Renal pelvis (tissue), 4 donors: ENCODE measurements around the gene SLC36A1. TPM values are rescaled to one million over a fixed set of nuclear protein-coding genes. Genes with fewer than 3 reads are reported as not detected.

ENCODE experiments used
- DNase-seq: peaks from one replicate; pipeline ENCODE4 v3.0.0-alpha.2; 2013
- polyA plus RNA-seq, 3 donors: library from polyadenylated mRNA; unstranded; fragments of 120-200 nt; gene quantifications; one replicate each; pipeline ENCODE4 v1.2.1, GENCODE V29; 2013; ENCODE audit not compliant: insufficient read length in 3 of 3

The SLC36A1 gene
- polyA plus RNA-seq, 3 donors, result 7.3 to 13.0 (median 10.0) TPM

DNA sequence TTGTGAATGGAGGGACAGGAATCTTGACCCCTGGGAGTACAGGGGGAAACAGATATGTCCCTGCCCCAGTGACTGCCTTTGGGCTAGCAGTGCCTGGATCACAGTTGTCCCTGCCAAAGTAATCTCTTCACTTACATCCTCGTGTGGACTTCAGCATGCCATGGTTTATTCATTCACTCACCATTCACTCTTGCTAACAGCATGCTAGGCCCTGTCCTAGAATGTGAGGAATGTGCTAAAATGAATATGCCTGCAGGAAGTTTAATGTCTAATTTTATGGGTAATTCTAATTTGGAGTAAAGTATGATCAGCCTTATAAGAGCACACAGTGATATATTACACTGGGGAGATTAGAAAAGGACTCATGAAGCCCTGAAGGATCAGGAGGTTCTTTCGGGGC lies 80.8 kb downstream of the SLC36A1 start:
- no peak for DNase-seq

- DNase-seq, result no peak
Measured at GRCh38 chr5:151528996-151529395, 81.6 kb downstream of the SLC36A1 start.

- DNase-seq, result no peak
Measured at GRCh38 chr5:151531581-151531980, 84.2 kb downstream of the SLC36A1 start.

DNA sequence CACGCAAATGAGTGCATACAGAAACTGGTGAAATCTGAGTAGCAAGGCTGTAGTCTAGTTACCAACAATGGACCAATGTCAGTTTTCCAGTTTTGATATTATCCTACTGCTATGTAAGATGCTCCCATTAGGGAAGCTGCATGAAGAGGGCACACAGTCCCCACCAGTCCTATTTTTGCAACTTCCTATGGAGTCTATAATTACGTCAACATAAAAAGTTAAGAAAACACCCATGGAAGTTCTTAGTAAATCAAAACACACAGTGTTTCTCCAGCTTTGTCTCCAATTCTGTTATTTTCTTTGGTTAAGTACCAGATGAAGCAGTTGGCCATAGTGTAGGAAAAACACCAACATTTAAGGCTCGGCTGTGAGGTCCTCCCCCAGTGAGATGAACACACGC lies 85.0 kb downstream of the SLC36A1 start:
- DNase-seq, result no peak

DNA sequence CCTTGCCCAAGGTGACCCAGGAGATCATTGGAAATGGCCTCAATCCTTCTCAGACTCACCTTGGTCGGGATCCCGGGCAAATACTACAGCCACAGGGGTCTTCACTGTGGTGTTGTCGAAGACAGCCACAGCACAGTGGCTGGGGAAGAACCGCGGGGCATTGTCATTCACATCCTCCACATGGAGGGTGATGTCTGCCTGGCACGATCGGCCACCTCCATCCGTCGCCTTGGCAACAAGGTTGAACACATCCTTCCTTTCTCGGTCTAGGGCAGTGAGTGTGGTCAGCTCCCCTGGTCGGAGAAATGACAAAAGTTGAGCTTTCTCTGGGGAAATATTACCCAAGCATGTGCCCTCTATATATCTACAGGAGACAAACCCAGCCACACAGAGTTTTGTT lies 86.9 kb downstream of the SLC36A1 start:
- DNase-seq, result no peak

- DNase-seq, result no peak
Measured at GRCh38 chr5:151537044-151537443, 89.6 kb downstream of the SLC36A1 start.

DNA sequence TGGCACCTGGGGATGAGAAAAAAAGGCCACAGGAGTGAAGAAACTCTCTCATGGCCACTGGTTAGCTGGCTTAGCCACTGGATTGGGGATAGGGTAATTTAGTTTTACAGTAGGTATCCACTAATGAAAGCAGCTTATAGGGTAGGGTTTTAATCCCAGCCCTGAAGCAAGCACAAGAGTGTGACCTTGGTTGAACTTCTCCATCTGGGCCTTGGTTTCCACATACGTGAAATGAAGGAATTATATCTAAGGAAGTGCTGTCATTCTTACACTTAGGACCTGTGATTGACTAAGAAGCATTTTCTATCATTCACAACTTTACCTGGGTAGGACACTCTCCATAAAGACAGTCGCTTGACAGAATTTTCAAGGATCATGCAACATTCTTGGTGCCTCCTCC lies 94.2 kb downstream of the SLC36A1 start:
- no peak for DNase-seq

Other genes with a start within 250 kb of the SLC36A1 start
- gene CCDC69, start 223.5 kb upstream of the SLC36A1 start, polyA plus RNA-seq, result 1 to 10 TPM; 5.1 to 5.5 (median 5.2) TPM
- gene GM2A, start 194.4 kb upstream of the SLC36A1 start, polyA plus RNA-seq, result 10 to 100 TPM; 27.2 to 29.3 (median 27.4) TPM
- not detected for gene SLC36A3, start 143.8 kb upstream of the SLC36A1 start, polyA plus RNA-seq
- 10 to 100 TPM in 2 of 3 donors, 1 to 10 TPM in 1; 7.6 to 16.4 (median 16.0) TPM for gene SLC36A2, start 100.0 kb upstream of the SLC36A1 start, polyA plus RNA-seq
- gene FAT2, start 143.7 kb downstream of the SLC36A1 start, polyA plus RNA-seq, result 10 to 100 TPM in 2 of 3 donors, 1 to 10 TPM in 1; 7.8 to 13.1 (median 11.0) TPM
- 1,000 to 10,000 TPM; 1,656 to 2,635 (median 2,190) TPM for gene SPARC, start 239.3 kb downstream of the SLC36A1 start, polyA plus RNA-seq